Measurements from ENCODE around the gene CFB. TPM values are rescaled to one million over a fixed set of nuclear protein-coding genes. Genes with fewer than 3 reads are reported as not detected.

Gene CFB
- total and polyA plus RNA-seq, 2 of the 13 experiments (the other 11 are each of a cell fraction or from before 2014, with no cell fraction given) = 171 to 513 TPM

GRCh38 chr6:31900917-31901414, 44.9 kb upstream of the CFB start (continued):
- peak; percentile 12 for TF ChIP-seq HNRNPLL (IDR thresholded peaks at IDR 0.05; ENCODE audit: low read depth, low read length, poor library complexity, severe bottlenecking)
- TF ChIP-seq PRPF4 (IDR thresholded peaks at IDR 0.05; ENCODE audit: low read depth, low read length, poor library complexity, severe bottlenecking) = peak; percentile 77
- TF ChIP-seq MEIS1 (CRISPR knock-in tag; IDR thresholded peaks at IDR 0.05; ENCODE audit: borderline replicate concordance) = 0 out of 2 replicates have a peak, but pooled peaks have one; percentile 4
- TF ChIP-seq TFDP2 (CRISPR knock-in tag; IDR thresholded peaks at IDR 0.05) = no peak
- no peak for TF ChIP-seq ZNF230 (CRISPR knock-in tag; IDR thresholded peaks at IDR 0.05)
- TF ChIP-seq CBX2 (IDR thresholded peaks at IDR 0.05; ENCODE audit: low read depth, low read length) = no peak
- no peak for TF ChIP-seq CBX2 (CRISPR knock-in tag; IDR thresholded peaks at IDR 0.05; ENCODE audit: low read depth)
- no peak for TF ChIP-seq ZKSCAN1 (IDR thresholded peaks at IDR 0.05; ENCODE audit: low read length)
- TF ChIP-seq REL (CRISPR knock-in tag; conservative IDR thresholded peaks at IDR 0.05) = no peak
- TF ChIP-seq AKNA (CRISPR knock-in tag; IDR thresholded peaks at IDR 0.05; ENCODE audit: borderline replicate concordance) = no peak
- no peak for TF ChIP-seq HDAC6 (IDR thresholded peaks at IDR 0.05; ENCODE audit: low read depth, low read length)
- TF ChIP-seq NR2F6 (IDR thresholded peaks at IDR 0.05) = no peak
- no peak for TF ChIP-seq NR2F6 (CRISPR knock-in tag; IDR thresholded peaks at IDR 0.05)
- no peak for TF ChIP-seq ZBTB7B (CRISPR knock-in tag; IDR thresholded peaks at IDR 0.05)
- no peak for TF ChIP-seq ARID2 (CRISPR knock-in tag; IDR thresholded peaks at IDR 0.05; ENCODE audit: borderline replicate concordance)
- TF ChIP-seq ZSCAN21 (CRISPR knock-in tag; IDR thresholded peaks at IDR 0.05; ENCODE audit: borderline replicate concordance) = 0 out of 2 replicates have a peak, but pooled peaks have one; percentile 18
- peak; percentile 20; the same call in 1 of the 2 replicates for TF ChIP-seq CTCF (CRISPR knock-in tag; IDR thresholded peaks at IDR 0.05)
- TF ChIP-seq BRCA1 (CRISPR knock-in tag; IDR thresholded peaks at IDR 0.05) = 0 out of 2 replicates have a peak, but pooled peaks have one; percentile 51
- TF ChIP-seq HOXA5 (CRISPR knock-in tag; IDR thresholded peaks at IDR 0.05) = peak; percentile 19; the same call in 1 of the 2 replicates
- 0 out of 2 replicates have a peak, but pooled peaks have one; percentile 52 for TF ChIP-seq ZNF747 (CRISPR knock-in tag; IDR thresholded peaks at IDR 0.05; ENCODE audit: borderline replicate concordance)
- 0 out of 2 replicates have a peak, but pooled peaks have one; percentile 19 for TF ChIP-seq ZNF263 (CRISPR knock-in tag; IDR thresholded peaks at IDR 0.05)
- no peak for TF ChIP-seq SP140L (CRISPR knock-in tag; IDR thresholded peaks at IDR 0.05; ENCODE audit: borderline replicate concordance)
- 0 out of 2 replicates have a peak, but pooled peaks have one; percentile 15 for TF ChIP-seq ZFY (CRISPR knock-in tag; IDR thresholded peaks at IDR 0.05)
- TF ChIP-seq BORCS8-MEF2B (CRISPR knock-in tag; IDR thresholded peaks at IDR 0.05) = 0 out of 2 replicates have a peak, but pooled peaks have one; percentile 11
- TF ChIP-seq AKAP8 (CRISPR knock-in tag; IDR thresholded peaks at IDR 0.05) = peak; percentile 83; the same call in 1 of the 2 replicates
